B cell (primary cell): ENCODE measurements around the gene SH3D19.

Experiments
- CTCF ChIP-seq: fragments of 200-600 bp; IDR thresholded peaks from one replicate; pipeline ENCODE4 v1.8.0; 2022; ENCODE audit warnings: antibody characterized with exemption, mild to moderate bottlenecking
- EZH2 ChIP-seq: IDR thresholded peaks from 2 replicates; pipeline ENCODE4 v1.6.1; 2012; ENCODE audit warnings: borderline replicate concordance, low read depth, mild to moderate bottlenecking, moderate library complexity, low read length; ENCODE audit not compliant: insufficient read depth, poor library complexity, severe bottlenecking

- TF ChIP-seq CTCF (no peak), EZH2 (no peak)
Measured at GRCh38 chr4:151074416-151074916, 250.9 kb downstream of the SH3D19 start.
